Liver (tissue), 9 donors: Measurements from ENCODE around the gene UNC5B. TPM values are rescaled to one million over a fixed set of nuclear protein-coding genes. Genes with fewer than 3 reads are reported as not detected.

Experiments
- DNase-seq: peaks from one replicate; pipeline ENCODE4 v3.0.0-alpha.2; 2017; ENCODE audit warnings: low spot score
- H3K27ac ChIP-seq, 2 donors: one replicate each; pipeline ENCODE4 v1.7.0; 2013; ENCODE audit warnings: inconsistent platforms in 2 of 2, low read length in 2 of 2, control low read depth in 1 of 2, low read depth in 1 of 2, mild to moderate bottlenecking in 1 of 2
- H3K27me3 ChIP-seq, 4 donors: one replicate each; pipeline versions ENCODE4 v1.6.1 to v1.7.0; 2013; ENCODE audit warnings: low read length in 3 of 4, inconsistent platforms in 1 of 4, mild to moderate bottlenecking in 1 of 4, moderate library complexity in 1 of 4; ENCODE audit not compliant: control insufficient read depth in 4 of 4, insufficient read depth in 4 of 4
- H3K36me3 ChIP-seq, 4 donors: one replicate each; pipeline versions ENCODE4 v1.6.1 to v1.7.0; 2013; ENCODE audit warnings: low read length in 3 of 4, mild to moderate bottlenecking in 3 of 4, low read depth in 1 of 4, moderate library complexity in 1 of 4; ENCODE audit not compliant: control insufficient read depth in 4 of 4, insufficient read depth in 3 of 4
- H3K4me1 ChIP-seq, 4 donors: one replicate each; pipeline versions ENCODE4 v1.6.1 to v1.7.0; 2013; ENCODE audit warnings: low read length in 3 of 4, mild to moderate bottlenecking in 3 of 4, moderate library complexity in 1 of 4; ENCODE audit not compliant: control insufficient read depth in 4 of 4, insufficient read depth in 4 of 4
- H3K4me3 ChIP-seq, 3 donors: one replicate each; pipeline versions ENCODE4 v1.6.1 to v1.7.0; 2013; ENCODE audit warnings: low read length in 3 of 3, control low read depth in 1 of 3, low read depth in 1 of 3, mild to moderate bottlenecking in 1 of 3
- H3K9ac ChIP-seq, 2 donors: one replicate each; pipeline ENCODE4 v1.7.0; 2013; ENCODE audit warnings: low read length in 2 of 2, mild to moderate bottlenecking in 2 of 2, moderate library complexity in 2 of 2, control low read depth in 1 of 2, low read depth in 1 of 2
- H3K9me3 ChIP-seq, 4 donors: one replicate each; pipeline versions ENCODE4 v1.6.1 to v1.7.0; 2013; ENCODE audit warnings: low read length in 3 of 4; ENCODE audit not compliant: control insufficient read depth in 4 of 4
- ATF3 ChIP-seq: IDR thresholded peaks from 2 replicates; pipeline ENCODE4 v1.6.1; 2016; ENCODE audit warnings: antibody characterized with exemption
- CTCF ChIP-seq: fragments of 150-350 bp; IDR thresholded peaks from 2 replicates; pipeline ENCODE4 v1.5.1; 2017; ENCODE audit warnings: improper control_type of control experiment, low read depth, low read length; ENCODE audit not compliant: missing input control
- EGR1 ChIP-seq, 2 donors: IDR thresholded peaks; 2 replicates each; pipeline ENCODE4 v1.6.1; 2016 to 2018; ENCODE audit warnings: antibody characterized with exemption in 2 of 2, low read depth in 2 of 2
- FOXA1 ChIP-seq: IDR thresholded peaks from 2 replicates; pipeline ENCODE4 v1.6.1; 2016; ENCODE audit warnings: antibody characterized with exemption
- FOXA2 ChIP-seq: IDR thresholded peaks from 2 replicates; pipeline ENCODE4 v1.6.1; 2016; ENCODE audit warnings: antibody characterized with exemption
- GABPA ChIP-seq, 2 donors: IDR thresholded peaks in 1 of 2; conservative IDR thresholded peaks in 1 of 2; 2 replicates each; pipeline ENCODE4 v1.6.1; 2016; ENCODE audit warnings: antibody characterized with exemption in 2 of 2, mild to moderate bottlenecking in 1 of 2, moderate library complexity in 1 of 2
- HNF4A ChIP-seq, 2 donors: conservative IDR thresholded peaks; 2 replicates each; pipeline ENCODE4 v1.6.1; 2016; ENCODE audit warnings: antibody characterized with exemption in 2 of 2, mild to moderate bottlenecking in 2 of 2
- HNF4G ChIP-seq: IDR thresholded peaks from 2 replicates; pipeline ENCODE4 v1.6.1; 2016; ENCODE audit warnings: antibody characterized with exemption
- JUND ChIP-seq, 2 donors: IDR thresholded peaks; 2 replicates each; pipeline ENCODE4 v1.6.1; 2016; ENCODE audit warnings: antibody characterized with exemption in 2 of 2
- MAX ChIP-seq: IDR thresholded peaks from 2 replicates; pipeline ENCODE4 v1.6.1; 2016; ENCODE audit warnings: antibody characterized with exemption
- NR2F2 ChIP-seq: IDR thresholded peaks from 2 replicates; pipeline ENCODE4 v1.6.1; 2016; ENCODE audit warnings: antibody characterized with exemption
- RAD21 ChIP-seq, 2 donors: IDR thresholded peaks; 2 replicates each; pipeline ENCODE4 v1.6.1; 2016; ENCODE audit warnings: antibody characterized with exemption in 2 of 2, mild to moderate bottlenecking in 2 of 2
- RXRA ChIP-seq, 2 donors: IDR thresholded peaks; 2 replicates each; pipeline ENCODE4 v1.6.1; 2017 to 2018; ENCODE audit warnings: antibody characterized with exemption in 2 of 2, mild to moderate bottlenecking in 1 of 2
- SP1 ChIP-seq: IDR thresholded peaks from 2 replicates; pipeline ENCODE4 v1.6.1; 2018; ENCODE audit warnings: antibody characterized with exemption, mild to moderate bottlenecking
- TAF1 ChIP-seq: conservative IDR thresholded peaks from 2 replicates; pipeline ENCODE4 v1.6.1; 2016; ENCODE audit warnings: antibody characterized with exemption, mild to moderate bottlenecking
- YY1 ChIP-seq: IDR thresholded peaks from 2 replicates; pipeline ENCODE4 v1.6.1; 2016; ENCODE audit warnings: antibody characterized with exemption, mild to moderate bottlenecking
- WGBS: extraction: QIAGEN DNeasy Blood & Tissue Kit; methylation state at CpG from one replicate; pipeline ENCODE4 v1.1.7; 2013; 5-methylcytosine and 5-hydroxymethylcytosine counted together
- polyA plus RNA-seq, 2 donors: library from polyadenylated mRNA; stranded (reverse) in 1 of 2; unstranded in 1 of 2; fragments of 200-250 nt in 1 of 2; fragments of >200 nt in 1 of 2; fragmentation: Nextera tagmentation in 1 of 2; extraction: Ambion mirVana in 1 of 2; gene quantifications; one replicate each; pipeline versions ENCODE4 v1.2.1 to v1.2.3, GENCODE V29; 2013 to 2015
- total RNA-seq, 2 donors: library from RNA; depleted of rRNA; stranded (reverse); fragments of >200 nt; gene quantifications; one replicate each; pipeline ENCODE4 v1.2.3, GENCODE V29; 2014
- TF ChIP-seq, protein P1 (sequence below): IDR thresholded peaks from 2 replicates; pipeline ENCODE4 v1.6.1; 2016; ENCODE audit warnings: antibody characterized with exemption
- donor health status: healthy.
- donor health status: healthy.
- donor health status: healthy.
- donor health status: healthy.
- donor health status: healthy.

Gene UNC5B
- total and polyA plus RNA-seq, 4 donors = 0.56 to 1.8 (median 1.3) TPM

GRCh38 chr10:71204746-71205145 lies 7.6 kb upstream of the UNC5B start:
- no peaks in the 10 kb centered on the region for H3K9me3 ChIP-seq
- H3K36me3 ChIP-seq = no peaks in the 10 kb centered on the region
- H3K9ac ChIP-seq = no peak overlapping the region
- DNase-seq = no peak
- TF ChIP-seq SP1 (no peak), CTCF (no peak)
- 23% methylated on average over 2 of the region's 2 CpGs for WGBS
- H3K4me1 ChIP-seq = no peaks in the 10 kb centered on the region
- H3K27me3 ChIP-seq = peaks cover 0 to 4% (median under 1%) of the 10 kb centered on the region in 4 donors
- no peak overlapping the region for H3K27ac ChIP-seq
- H3K4me3 ChIP-seq = no peak overlapping the region

GRCh38 chr10:71205468-71205867 lies 6.9 kb upstream of the UNC5B start:
- Histone ChIP-seq H3K9me3 (no peaks in the 10 kb centered on the region), H3K36me3 (no peaks in the 10 kb centered on the region), H3K4me3 (no peak overlapping the region), H3K27me3 (peaks cover 0 to 6% (median 2%) of the 10 kb centered on the region in 4 donors), H3K9ac (no peak overlapping the region), H3K4me1 (no peaks in the 10 kb centered on the region), H3K27ac (no peak overlapping the region)
- no peak for DNase-seq
- no peak for TF ChIP-seq NR2F2
- TF ChIP-seq TAF1 = no peak
- TF ChIP-seq HNF4A (conservative IDR thresholded peaks at IDR 0.05) = no peak
- TF ChIP-seq SP1 = no peak
- TF ChIP-seq ATF3 = no peak
- no peak for TF ChIP-seq RAD21 (IDR thresholded peaks at IDR 0.05)
- TF ChIP-seq HNF4G = no peak
- TF ChIP-seq GABPA (IDR thresholded peaks at IDR 0.05 in 1 of 2, conservative IDR thresholded peaks at IDR 0.05 in 1 of 2) = no peak
- 72% methylated on average over 4 of the region's 4 CpGs for WGBS

- H3K27me3 ChIP-seq = peaks cover 0 to 7% (median 3%) of the 10 kb centered on the region in 4 donors
- H3K27ac ChIP-seq = no peak overlapping the region
- no peaks in the 10 kb centered on the region for H3K9me3 ChIP-seq
- peaks cover 2 to 6% (median 3%) of the 10 kb centered on the region in 4 donors for H3K4me1 ChIP-seq
- H3K4me3 ChIP-seq = no peak overlapping the region
- WGBS = 73% methylated on average over 1 of the region's 1 CpG
- no peak for TF ChIP-seq YY1
- no peak for TF ChIP-seq NR2F2
- no peak for TF ChIP-seq HNF4G
- no peak for TF ChIP-seq MAX
- no peak for TF ChIP-seq RXRA (IDR thresholded peaks at IDR 0.05)
- TF ChIP-seq, protein P1, sequence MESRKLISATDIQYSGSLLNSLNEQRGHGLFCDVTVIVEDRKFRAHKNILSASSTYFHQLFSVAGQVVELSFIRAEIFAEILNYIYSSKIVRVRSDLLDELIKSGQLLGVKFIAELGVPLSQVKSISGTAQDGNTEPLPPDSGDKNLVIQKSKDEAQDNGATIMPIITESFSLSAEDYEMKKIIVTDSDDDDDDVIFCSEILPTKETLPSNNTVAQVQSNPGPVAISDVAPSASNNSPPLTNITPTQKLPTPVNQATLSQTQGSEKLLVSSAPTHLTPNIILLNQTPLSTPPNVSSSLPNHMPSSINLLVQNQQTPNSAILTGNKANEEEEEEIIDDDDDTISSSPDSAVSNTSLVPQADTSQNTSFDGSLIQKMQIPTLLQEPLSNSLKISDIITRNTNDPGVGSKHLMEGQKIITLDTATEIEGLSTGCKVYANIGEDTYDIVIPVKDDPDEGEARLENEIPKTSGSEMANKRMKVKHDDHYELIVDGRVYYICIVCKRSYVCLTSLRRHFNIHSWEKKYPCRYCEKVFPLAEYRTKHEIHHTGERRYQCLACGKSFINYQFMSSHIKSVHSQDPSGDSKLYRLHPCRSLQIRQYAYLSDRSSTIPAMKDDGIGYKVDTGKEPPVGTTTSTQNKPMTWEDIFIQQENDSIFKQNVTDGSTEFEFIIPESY = no peak
- no peak for TF ChIP-seq FOXA2
- no peak for TF ChIP-seq ATF3
- no peak for TF ChIP-seq JUND (IDR thresholded peaks at IDR 0.05)
- TF ChIP-seq FOXA1 = no peak
- TF ChIP-seq SP1 = no peak
- TF ChIP-seq GABPA (IDR thresholded peaks at IDR 0.05 in 1 of 2, conservative IDR thresholded peaks at IDR 0.05 in 1 of 2) = no peak
- no peak for TF ChIP-seq RAD21 (IDR thresholded peaks at IDR 0.05)
- TF ChIP-seq CTCF = no peak
- no peak for TF ChIP-seq TAF1
- no peak for TF ChIP-seq EGR1 (IDR thresholded peaks at IDR 0.05; ENCODE audit: low read depth in 2 of 2)
- H3K36me3 ChIP-seq = no peaks in the 10 kb centered on the region
- DNase-seq = no peak
- no peak overlapping the region for H3K9ac ChIP-seq
Measured at GRCh38 chr10:71206911-71207310, 5.5 kb upstream of the UNC5B start.
